GM12801 (cell line): ENCODE data around the gene PHGDH.

Experiments used
- TF ChIP-seq, protein P1 (sequence below): IDR thresholded peaks from one replicate; pipeline ENCODE4 v1.5.1; 2011; ENCODE audit warnings: control low read depth; ENCODE audit not compliant: insufficient read length; ENCODE audit errors: extremely low read depth

The PHGDH gene

DNA sequence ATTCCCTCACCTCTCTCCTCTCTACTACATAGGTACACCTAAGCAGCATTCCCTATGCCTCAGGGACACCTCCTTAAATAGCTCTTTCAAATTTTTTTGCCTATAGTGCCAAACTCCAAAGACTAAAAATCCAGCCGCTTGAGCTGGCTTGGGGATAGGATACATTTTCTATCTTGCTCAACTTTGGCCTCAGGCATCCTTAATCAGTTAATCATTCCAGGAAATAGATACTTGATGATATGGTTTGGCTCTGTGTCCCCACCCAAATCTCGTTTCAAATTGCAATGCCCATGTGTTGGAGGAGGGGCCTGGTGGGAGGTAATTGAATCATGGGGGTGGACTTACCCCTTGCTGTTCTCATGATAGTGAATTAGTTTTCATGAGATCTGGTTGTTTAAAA is 11.4 kb upstream of the PHGDH start:
- TF ChIP-seq, protein P1, sequence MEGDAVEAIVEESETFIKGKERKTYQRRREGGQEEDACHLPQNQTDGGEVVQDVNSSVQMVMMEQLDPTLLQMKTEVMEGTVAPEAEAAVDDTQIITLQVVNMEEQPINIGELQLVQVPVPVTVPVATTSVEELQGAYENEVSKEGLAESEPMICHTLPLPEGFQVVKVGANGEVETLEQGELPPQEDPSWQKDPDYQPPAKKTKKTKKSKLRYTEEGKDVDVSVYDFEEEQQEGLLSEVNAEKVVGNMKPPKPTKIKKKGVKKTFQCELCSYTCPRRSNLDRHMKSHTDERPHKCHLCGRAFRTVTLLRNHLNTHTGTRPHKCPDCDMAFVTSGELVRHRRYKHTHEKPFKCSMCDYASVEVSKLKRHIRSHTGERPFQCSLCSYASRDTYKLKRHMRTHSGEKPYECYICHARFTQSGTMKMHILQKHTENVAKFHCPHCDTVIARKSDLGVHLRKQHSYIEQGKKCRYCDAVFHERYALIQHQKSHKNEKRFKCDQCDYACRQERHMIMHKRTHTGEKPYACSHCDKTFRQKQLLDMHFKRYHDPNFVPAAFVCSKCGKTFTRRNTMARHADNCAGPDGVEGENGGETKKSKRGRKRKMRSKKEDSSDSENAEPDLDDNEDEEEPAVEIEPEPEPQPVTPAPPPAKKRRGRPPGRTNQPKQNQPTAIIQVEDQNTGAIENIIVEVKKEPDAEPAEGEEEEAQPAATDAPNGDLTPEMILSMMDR: no peak

DNA sequence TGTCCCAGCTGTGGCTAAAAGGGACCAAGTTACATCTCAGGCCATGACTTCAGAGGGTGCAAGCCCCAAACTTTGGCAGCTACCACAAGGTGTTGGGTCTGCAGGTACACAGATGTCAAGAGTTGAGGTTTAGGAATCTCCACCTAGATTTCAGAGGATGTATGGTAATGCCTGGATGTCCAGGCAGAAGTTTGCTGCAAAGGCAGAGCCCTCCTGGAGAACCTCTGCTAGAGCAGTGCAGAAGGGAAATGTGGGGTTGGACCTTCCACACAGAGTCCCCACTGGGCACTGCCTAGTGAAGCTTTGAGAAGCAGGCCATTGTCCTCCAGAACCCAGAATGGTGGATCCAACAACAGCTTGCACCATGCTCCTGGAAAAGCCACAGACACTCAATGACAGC is 10.1 kb upstream of the PHGDH start:
- TF ChIP-seq, protein P1: no peak

DNA sequence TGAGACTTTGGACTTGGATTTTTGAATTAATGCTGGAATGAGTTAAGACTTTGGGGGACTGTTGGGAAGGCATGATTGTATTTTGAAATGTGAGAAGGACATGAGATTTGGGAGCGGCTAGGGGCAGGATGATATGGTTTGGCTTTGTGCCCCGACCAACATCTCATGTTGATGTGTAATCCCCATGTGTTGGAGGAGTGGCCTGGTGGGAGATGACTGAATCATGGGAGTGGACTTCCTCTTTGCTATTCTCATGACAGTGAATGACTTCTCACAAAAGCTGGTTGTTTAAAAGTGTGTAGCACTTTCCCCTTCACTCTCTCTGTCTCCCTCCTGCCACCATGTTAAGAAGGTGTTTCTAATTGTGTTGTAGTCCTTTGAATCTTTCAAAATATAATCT is 9.3 kb upstream of the PHGDH start:
- TF ChIP-seq, protein P1: no peak

DNA sequence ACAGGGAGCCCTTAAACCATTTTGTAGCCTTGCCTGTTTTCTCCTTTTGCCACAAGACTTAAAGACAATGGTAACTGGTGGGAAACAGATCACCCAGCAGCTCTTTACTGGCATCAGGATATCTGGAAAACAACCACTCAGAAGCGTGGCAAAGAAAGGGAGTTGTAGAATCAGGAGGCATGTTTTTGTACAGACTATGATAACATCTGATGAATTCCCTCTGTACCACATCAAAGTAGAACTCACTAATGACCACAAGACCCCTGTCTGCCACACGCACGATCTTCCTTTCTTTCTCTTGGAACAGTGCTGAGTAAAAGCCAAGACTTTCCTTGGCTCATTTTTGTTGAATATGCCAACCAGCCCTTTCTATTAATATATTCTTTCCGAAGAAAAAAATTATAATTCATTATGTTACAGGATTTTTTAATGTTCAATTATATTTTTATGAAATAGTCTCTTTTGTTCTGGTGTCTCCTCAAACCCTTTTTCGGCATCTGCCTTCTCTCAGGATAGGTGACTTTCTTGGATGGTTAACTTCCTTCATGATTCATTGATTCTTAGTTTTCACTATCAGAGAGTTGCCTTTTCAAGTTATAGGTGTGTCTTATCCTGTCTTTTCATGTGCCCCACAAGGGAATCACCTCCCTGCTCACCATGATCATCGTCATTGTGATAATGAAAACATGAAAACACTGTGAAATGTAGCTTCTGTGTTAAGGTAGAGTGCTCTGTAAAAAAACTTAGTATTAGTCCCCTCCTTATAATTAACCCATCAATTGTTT is 7.9 kb upstream of the PHGDH start:
- TF ChIP-seq, protein P1: no peak

DNA sequence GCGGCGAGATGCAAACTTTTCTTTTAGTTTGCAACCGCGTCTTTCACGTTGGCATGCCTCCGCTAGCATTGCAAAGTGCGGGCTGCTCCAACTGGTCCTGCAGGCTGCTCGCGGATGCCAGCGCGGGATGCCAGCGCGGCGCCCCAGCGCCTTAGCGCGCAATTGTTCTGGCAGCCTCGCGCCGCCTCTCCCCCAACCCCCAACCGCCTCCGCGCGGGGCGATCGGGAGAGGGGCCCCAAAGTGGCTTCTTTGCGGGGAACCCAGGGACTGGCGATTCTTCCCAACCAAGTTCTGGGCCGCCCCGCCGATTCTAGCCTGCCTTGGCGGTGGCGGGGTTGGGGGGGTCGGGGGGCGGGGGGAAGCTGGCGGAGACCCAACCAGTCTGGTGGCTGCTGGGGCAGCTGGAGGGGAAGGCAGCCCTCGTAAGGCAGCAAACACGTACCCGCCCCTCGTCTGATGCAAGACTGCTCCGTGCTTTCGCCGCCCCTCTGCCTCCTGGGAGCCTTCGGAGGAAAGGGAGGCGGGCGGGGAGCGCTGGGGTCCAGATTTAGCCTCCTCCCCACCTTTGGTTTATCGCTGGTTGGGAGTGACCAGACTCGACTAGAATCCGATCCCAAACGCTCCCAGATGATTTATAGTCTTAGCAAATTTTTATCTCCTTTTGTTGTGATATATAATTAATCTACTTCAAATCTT is 756 bp downstream of the PHGDH start:
- TF ChIP-seq, protein P1: no peak

DNA sequence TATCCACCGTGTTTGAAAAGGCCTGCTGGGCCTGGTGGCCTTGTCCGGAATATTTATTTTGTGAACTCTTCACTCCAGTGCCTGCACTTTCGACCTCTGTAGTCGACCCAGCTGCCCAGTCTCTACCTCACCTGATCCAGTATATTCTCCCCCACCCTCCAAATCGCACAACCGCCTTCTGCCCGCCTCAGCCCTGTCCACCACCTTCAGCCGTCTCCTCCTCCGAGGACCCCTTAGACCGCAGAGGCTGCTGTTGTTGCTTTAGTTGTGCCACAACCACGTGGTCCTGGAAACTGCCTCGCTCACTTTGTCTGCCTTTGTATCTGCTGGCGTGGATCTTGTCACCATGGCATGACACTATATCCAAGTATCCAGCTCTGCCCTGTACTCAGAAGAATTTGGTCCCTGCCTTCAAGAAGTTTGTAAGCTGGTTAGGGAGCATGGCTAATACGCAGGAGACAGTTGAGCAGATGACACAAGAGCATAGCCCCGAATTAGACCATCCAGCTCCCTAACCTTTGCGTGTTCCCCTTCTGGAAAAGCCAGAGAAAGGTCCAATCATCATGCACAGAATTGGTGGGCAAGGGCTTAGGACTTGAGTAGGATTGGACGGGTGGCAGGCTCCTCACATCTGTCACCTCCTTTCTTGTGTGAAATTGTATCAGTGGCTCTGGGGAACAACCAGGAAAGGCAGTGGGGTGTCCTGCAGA is 1.5 kb downstream of the PHGDH start:
- TF ChIP-seq, protein P1: no peak

DNA sequence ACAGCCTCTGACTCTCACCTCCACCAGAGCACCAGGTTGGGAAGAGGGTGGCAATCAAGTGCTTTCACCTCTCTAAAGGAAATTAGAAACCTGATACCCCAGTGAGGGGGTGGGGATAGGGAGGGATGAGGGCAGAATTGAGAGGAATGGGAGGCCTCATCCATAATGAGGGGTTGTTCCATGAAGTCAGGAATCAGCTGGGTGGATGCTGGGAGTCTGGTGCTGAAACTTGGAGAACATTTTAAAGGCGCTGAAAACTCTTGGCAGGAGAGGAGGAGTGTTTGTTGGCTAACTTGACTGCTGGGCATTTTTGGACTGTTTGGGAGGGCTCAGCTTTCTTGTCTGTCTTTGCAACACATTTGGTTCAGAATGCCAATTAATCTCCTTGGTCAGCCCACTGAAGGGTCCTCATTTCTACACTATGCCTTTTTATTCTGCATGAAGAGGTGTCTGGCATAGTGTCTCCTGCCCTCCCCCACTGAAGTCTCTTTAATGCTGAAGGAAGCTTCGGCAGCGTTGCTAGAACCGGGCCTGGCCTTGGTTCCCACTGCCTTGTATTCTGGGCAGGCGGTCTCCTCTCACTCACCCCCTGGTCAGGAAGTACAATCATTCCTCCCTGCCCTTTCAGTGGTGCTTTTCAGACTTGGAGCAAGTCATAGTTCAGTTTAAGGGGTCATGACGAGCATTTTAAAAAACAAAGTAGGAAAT is 2.2 kb downstream of the PHGDH start:
- TF ChIP-seq, protein P1: no peak
